GM18519 (cell line): Measurements from ENCODE around the gene PSTPIP2.
"Not testable (repeated sequence)": the region's sequence is repeated elsewhere in the genome, so short reads cannot be mapped to it uniquely, and the experiment has no call there.

Experiments
- ATAC-seq: cut with Tn5 transposase; IDR thresholded peaks from one replicate; pipeline ENCODE4 v1.9.1; 2021; ENCODE audit warnings: mild to moderate bottlenecking, moderate library complexity; ENCODE audit not compliant: unreplicated experiment, low FRiP score

The PSTPIP2 gene, protein sequence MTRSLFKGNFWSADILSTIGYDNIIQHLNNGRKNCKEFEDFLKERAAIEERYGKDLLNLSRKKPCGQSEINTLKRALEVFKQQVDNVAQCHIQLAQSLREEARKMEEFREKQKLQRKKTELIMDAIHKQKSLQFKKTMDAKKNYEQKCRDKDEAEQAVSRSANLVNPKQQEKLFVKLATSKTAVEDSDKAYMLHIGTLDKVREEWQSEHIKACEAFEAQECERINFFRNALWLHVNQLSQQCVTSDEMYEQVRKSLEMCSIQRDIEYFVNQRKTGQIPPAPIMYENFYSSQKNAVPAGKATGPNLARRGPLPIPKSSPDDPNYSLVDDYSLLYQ

DNA sequence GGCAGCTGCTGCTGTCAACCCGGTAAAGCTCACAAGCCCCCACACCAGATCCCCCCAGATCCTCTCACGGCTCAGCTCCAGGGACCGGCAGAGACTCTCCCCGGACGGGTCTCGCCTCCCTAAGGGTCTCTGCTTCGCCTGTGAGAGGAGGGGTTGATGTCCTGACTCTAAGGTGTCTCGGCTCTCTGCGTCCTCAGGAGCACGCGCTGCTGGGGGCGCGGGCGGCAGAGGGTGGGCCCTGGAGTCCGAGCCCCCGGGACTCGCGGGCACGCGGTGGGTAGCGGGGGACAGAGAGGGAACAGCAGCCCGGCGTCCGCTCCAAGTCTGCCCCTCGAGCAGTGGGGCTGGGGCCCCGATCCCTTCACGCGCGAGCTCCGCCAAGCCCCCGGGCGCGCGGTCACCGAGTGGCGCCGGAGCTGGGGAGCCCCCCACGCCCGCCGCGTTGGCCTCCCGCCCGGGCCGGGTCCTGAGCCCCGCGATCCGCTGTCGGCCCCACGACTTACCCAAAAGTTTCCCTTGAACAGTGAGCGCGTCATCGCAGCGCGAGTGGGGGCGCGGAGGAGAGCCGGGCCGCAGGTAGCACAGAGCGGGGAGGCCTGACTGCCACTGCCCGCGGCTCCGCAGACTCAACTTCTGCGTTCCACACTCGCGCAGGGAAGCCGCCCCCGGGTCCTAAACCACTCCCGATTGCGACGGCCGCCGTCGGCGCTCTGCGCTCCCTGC, at the start of gene PSTPIP2:
Gene PSTPIP2 (minus strand): TSS at position 608 of the 723 bp plus-strand sequence. CDS start 72 bp downstream, at position 536.
- peak; percentile 53 for ATAC-seq

DNA sequence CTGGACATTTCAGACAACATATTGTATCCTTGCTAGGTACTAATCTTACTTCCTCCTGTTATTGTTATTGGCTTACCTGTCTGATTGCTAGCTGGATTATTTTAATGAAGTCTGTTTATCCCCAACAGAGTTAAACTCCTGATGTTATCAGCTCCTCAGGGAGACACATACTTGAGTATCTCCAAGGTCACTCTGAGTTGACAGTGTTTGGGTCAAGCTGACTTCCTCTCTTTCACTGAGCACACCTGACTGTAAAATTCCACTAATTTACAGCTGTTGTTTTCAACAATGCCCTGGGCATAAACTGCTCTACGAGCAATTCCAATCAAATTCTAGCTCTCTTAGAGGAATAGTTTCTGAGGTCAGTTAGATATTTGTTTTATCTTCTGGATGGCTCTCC, 41.7 kb upstream of the PSTPIP2 start:
- ATAC-seq = no peak

DNA sequence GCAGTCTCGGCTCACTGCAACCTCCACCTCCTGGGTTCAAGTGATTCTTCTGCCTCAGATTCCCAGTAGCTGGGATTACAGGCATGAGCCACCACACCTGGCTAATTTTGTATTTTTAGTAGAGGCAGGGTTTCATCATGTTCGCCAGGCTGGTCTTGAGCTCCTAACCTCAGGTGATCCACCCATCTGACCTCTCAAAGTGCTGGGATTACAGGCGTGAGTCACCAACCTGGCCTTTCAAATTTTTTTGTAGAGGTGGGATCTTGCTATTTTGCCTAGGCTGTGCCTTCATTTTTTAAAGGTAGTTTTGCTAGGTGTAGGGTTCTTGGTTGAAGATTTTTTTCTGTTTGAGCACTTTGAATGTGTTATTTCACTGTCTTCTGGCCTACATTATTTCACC, 38.3 kb upstream of the PSTPIP2 start:
- no peak for ATAC-seq

DNA sequence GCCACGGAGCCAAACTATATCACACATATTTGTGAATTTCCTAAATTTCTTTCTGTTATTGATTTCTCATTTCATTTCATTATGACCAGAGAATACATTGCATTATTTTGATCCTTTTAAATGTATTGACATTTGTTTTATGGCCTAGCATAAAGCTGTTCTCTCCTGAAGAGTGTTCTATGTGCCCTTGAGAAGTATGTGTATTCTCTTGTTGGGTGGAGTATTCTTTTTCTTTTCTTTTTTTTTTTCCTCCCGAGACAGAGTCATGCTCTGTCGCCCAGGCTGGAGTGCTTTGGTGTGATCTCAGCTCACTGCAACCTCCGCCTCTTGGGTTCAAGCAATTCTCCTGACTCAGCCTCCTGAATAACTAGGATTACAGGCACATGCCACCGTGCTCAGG, 37.3 kb upstream of the PSTPIP2 start:
- ATAC-seq = no peak

DNA sequence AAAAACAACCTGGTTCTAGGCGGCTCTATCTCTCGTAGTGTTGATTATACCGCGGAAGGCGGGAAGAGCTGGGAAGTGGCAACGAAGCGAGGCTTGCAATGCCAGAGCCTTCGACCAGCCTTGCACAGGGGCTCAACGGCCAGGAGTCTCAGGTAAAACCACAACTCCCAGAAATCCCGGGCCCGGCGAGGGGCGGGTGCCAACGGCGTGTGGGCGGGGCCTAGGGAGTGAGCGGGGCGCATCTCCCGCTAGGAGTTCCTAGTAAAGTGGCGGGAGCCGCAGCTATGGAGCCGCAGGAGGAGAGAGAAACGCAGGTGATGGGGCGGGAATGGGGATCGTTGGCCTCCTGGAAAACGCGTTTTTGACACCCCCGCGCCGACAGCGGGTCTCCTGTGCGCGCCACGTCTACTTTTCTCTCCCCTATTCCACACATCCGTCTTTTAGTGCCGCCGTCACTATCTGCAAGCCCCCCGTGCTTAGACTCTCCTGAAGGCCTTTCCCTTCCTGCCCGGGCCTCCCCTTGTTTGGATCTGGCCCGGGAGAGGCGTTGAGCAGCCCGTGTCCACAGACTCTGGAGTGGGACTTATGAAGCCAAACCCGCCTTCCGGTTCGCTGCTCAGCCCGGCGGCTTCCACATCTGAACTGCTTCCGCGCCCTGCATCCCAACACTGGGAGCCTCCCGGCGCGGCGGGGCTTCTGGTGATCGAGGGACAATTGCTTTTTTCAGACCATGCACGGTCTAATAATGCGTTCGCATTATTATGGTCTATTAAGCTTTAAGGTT, 32.3 kb upstream of the PSTPIP2 start, which contains the start of gene HAUS1:
Gene HAUS1 (plus strand): TSS at position 258 of the 784 bp plus-strand sequence. CDS start 27 bp downstream, at position 285.
- ATAC-seq = peak; percentile 64

DNA sequence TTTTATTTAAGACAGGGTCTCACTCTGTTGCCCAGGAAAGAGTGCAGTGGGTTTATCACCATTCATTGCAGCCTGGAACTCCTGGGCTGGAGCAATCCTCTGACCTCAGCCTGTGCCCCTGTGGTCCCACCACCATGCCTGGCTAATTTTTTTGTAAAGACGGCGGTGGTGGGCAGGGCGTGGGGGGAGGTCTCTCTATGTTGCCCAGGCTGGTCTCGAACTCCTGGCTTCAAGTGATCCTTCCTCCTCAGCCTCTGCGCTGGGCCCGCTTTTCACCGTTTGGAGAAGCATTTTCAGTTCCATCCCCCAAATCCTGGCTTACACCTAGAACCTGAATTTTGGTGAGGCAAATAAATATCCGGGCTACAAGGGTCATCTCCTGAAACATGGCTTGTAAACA, 27.4 kb upstream of the PSTPIP2 start:
- no peak for ATAC-seq

DNA sequence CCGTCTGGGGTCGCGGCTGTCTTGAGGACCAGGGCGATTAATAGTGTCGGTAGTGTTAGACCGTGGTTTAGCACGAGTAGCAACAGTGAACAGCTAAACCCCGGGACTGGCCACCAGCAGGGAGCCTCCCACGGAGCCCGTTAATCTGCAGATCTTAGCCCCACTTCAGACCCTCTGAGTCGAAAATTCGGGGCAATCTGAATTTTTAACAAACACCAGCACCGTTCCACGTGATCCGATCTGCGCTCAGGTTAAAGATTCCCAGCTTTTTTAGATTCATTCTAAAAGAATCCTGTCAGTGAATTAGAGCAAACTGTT, 26.5 kb upstream of the PSTPIP2 start:
- no peak for ATAC-seq

DNA sequence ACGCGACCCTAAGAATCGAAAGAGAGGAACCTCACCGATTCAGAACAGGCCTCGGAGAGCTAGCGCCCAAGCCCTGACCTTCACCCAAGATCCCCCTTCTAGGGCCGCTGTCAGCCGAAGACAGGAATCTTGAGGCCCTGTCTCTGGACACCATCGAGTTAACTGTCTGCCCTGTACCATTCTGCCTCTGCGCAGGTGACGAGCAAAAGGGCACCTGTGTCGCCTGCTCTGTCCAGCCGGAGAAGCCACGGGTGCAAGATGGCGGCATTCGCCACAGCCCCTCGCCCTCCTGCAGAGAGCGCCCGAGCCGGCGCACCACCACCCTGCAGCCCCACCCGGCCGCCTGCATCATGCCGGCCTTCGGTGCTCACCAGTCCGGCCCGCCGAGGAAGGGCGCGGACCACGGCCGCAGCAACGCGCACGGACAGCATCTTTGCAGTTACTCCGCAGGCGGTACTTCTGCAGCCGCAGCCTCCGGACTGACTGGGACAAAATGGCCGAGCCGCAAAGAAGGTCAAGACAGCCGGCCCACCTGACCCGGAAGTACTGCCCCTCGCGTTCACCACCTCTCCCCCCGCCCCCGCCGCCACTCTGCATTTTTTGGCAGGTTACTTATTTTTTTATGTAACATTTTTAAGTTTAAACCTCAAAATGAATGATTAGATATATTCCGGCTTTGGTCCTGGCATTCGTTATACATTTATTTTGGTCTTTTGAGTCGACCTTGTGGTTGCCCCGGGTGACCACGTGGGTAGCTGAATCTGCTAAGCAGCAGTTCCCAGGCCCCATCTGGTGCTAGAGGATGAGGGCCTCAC, 25.9 kb upstream of the PSTPIP2 start, which contains the start of gene ATP5F1A:
Gene ATP5F1A (minus strand): TSS at position 496 of the 815 bp plus-strand sequence. CDS start 65 bp downstream, at position 431.
- peak; percentile 74 for ATAC-seq

DNA sequence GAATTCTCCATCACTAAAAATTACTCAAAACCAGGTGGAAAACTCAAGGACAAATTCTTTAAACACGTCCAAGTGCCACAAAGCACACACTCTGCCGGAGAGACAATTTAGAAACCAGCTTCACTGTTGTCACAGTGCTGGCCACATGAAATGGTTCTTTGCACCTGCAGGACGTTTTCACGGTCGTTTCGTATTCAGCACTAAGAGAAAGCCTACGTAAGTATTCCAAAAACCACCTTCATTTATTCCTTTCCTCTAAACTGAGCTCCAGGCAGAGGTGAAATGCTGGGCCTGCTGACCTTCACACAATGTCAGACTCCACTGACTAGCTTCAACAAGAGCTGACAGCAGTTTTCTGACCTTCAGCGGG, 25.4 kb upstream of the PSTPIP2 start:
- peak; percentile 6 for ATAC-seq

DNA sequence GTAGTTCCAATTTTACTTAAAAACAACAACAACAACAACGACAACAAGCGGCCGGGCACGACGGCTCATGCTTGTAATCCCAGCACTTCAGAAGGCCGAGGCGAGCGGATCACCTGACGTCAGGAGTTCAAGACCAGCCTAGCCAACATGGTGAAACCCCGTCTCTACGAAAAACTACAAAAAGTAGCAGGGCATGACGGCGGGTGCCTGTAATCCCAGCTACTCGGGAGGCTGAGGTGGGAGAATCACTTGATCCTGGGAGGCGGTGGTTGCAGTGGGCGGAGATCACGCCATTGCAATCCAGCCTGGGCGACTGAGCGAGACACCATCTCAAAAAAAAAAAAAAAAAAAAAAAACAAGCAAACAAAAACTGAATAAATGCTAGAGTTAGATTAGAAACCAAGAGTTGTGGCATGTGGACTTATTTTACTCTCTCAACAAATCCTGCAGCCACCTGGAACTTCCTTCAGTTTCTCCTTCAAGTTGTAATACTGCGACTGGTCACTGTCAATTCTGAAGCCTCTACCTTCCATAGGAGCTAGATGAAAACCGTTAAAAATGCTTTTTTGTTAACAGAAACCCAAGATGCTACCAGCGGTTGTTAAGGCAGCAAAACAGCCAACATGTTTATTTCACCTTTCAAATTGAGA, 24.7 kb upstream of the PSTPIP2 start:
- ATAC-seq = no peak

DNA sequence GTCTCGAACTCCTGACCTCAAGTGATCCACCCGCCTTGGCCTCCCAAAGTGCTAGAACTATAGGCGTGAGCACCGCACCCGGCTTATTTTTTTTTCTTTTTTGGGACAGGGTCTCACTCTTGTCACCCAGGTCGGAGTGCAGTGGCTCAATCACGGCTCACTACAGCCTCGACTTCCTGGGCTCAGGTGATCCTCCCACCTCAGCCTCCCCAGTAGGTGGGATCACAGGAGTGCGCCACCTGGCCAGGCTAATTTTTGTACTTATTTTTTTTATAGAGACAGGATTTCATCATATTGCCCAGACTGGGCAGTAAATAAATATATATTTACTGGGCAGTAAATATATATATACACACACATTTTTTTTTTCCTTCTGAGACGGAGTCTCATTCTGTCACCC, 23.5 kb upstream of the PSTPIP2 start:
- ATAC-seq = no peak

DNA sequence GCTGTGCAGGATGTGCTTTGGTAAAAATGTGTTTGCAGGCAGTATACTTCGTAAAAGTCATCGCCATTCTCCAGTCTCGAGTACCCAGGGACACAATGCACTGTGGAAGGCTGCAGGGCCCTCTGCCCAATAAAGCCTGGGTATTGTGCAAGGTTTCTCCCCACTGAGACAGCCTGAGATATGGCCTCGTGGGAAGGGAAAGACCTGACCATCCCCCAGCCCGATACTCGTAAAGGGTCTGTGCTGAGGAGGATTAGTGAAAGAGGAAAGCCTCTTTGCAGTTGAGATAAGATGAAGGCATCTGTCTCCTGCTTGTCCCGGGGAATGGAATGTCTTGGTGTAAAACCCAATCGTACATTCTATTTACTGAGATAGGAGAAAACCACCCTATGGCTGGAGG, 16.4 kb upstream of the PSTPIP2 start:
- not testable (repeated sequence) for ATAC-seq

DNA sequence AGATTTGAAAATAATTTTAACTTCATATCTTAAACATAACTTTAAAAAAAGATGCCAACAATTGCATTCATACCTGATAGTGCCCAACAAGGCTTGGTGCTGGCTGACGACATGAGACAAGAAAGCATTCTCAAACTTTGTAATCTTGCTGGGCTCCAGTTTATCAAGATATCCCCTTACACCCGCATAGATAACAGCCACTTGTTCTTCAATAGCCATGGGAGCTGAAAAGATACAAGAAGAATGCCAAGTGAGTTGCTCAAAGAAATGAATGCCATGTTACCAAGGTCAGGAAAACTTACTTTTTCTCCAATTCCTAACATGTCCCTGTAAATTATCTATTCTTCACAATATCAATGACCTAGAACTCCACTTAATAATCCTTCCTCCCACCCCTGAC, 12.4 kb upstream of the PSTPIP2 start:
- no peak for ATAC-seq

DNA sequence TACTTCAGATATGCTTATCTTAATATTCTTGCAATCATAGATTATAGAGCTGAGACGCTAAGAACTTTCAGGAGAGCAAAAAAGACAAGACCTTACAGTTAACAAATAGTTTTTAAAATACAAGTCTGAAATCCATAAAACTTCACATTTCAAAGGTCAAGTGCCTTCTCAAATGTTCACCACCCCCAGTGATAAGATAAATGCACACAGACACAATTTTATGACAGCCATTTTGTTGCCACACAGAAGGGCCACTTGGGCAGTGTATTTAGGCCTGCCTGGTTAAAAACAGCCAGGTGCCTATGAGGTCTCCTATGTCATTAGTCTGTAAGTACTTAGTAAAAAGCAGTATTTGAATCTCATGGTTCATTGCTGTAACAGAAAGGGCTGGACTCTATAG, 8.1 kb upstream of the PSTPIP2 start:
- ATAC-seq = no peak

DNA sequence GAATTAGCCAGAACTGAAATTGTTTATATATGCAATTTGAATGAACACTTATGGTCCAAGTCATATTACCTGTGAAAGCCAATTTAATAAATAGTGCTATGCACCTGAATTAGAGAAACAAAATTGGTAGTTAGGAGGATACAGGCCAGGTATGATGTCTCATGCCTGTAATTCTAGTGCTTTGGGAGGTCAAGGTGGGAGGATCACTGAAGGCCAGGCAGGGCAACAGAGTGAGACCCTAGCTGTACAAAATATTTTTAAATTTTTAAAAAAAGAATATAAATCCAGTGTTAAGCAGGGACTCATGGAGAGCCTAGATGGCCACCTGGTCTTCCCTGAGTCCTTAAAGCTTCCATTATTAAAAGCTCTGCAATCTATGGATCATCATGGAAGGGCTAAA, 7.3 kb upstream of the PSTPIP2 start:
- no peak for ATAC-seq

DNA sequence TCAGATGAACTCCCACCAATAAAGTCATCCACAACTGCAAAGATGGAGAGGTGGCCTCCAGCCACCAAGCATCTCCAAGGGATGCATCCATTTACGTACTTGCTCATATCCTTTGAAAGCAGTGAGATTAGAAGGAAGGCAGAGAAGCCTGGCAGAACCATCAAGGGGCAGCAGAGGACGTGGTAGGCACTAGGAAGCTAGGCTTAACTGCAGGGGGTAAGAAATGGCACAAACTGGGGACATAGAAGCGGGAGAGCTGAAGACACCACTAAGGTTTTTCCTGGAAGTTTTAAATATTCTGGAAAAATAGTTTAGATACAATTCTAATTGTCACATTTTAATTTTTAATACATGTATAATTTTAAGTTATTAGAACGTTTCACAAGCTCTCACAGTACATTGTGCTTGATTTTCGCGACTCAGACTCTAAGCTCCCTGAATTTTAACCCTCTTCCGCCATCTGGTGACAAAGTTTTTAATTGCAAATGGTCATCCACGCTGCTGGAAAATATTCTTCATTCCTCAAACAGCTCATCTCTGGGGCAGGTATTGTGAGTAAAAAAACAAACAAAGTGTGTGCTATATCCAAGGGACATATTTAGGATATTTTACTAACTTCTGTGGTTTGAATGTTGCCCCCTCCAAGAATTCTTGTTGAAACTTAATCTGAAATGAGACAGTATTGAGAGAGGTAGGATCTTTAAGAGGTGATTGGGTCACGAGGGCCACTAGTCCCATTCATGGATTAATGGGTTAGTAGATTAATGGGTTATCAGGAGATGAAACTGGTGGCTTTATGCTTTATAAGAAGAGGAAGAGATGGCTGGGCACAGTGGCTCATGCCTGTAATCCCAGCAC, 1.6 kb upstream of the PSTPIP2 start:
- ATAC-seq = no peak

DNA sequence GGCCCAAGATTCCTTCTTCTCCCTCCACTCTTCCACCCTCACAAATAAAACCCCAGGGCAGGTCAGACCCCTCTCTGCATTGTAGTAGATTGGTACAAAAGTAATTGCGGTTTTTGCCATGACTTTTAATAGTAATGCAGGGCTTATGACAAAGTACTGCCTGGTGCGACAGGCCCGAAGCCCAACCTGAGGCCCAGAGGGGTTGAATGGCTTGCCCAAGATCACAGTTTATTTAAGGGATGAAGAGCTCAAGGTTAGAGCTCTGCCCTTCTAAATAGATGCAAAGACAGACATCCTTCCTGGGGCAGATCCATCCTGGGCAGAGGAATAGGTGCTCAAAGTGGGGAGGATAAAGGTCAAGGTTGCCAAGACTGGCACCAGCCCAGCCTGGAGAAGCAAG, 899 bp upstream of the PSTPIP2 start:
- ATAC-seq = no peak

DNA sequence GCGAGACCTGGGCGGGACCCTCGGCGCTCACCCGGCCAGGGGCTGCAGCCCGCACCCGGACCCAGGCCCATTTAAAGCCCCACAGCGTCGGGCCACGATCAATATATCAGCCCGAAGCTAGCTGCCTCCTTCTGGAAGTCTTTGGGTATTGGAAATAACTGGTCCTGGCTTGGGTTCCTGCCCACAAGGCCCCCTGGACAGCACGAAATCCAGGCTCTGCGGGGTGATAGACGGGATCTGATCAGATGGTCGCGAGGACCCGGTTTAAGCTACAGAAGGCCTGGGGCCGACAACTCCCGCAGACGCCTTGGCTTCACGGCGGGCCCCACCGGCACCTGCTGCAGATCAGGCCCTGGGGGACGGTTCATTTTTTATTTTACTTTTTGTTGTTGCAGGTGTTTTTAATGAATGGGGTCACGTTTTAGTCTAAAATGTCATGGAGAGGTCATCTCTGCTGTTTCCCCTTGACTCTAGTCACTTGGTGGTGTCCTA, 362 bp upstream of the PSTPIP2 start:
- ATAC-seq = no peak
